Bladder microvascular endothelial cell (primary cell): ENCODE measurements around the gene PHF5A. TPM values are rescaled to one million over a fixed set of nuclear protein-coding genes. Genes with fewer than 3 reads are reported as not detected.

Source experiments
- total RNA-seq: library from RNA; depleted of rRNA; stranded (reverse); fragments of >200 nt; gene quantifications from 2 replicates; pipeline ENCODE4 v1.2.3, GENCODE V29; 2014

The PHF5A gene, protein sequence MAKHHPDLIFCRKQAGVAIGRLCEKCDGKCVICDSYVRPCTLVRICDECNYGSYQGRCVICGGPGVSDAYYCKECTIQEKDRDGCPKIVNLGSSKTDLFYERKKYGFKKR
- total RNA-seq: 62.5 and 68.5 TPM in 2 replicates

DNA sequence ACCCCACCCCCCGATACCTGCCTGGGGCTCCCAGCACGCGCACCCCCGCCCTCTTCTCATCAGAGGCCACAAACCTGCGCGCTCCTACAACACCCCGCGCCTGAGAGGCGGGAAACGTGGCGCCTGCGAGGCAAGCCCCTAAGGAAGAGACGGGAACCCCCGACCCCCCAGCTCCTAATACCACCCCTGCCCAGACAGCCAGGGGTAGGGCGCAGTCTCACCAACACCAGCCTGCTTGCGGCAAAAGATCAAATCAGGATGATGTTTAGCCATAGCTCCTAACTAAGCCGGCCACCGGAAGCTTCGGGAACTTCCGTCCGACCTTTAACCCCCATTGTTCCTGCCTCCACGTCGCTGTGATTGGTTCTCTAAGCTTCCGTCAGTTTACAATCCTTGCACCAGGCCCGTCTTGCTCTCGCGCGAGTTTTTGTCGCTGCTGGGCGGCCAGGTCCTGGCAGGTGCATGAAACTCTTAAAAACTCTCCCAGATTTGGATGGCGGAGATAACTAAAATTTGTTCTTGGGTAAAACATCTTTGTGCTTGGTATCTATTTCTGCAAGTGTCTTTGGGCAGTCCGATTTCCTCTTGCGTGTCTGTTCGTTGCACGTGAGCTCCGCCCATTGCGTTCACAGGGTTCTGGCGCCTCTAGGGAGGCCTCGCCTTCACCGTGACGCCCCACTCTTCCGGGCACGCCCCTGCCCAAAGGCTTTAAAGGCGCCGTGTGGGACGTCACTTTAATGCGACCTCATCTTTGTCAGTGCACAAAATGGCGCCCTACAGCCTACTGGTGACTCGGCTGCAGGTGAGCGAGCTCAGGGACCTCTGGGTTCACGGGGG is at the start of gene PHF5A, which contains the start of gene ACO2:
TSS of gene PHF5A (minus strand) at position 312 of the 837 bp plus-strand sequence. CDS start at position 273, 39 bp downstream.
TSS of gene ACO2 (plus strand) at position 737 of the 837 bp plus-strand sequence. CDS start at position 767, 30 bp downstream.

DNA sequence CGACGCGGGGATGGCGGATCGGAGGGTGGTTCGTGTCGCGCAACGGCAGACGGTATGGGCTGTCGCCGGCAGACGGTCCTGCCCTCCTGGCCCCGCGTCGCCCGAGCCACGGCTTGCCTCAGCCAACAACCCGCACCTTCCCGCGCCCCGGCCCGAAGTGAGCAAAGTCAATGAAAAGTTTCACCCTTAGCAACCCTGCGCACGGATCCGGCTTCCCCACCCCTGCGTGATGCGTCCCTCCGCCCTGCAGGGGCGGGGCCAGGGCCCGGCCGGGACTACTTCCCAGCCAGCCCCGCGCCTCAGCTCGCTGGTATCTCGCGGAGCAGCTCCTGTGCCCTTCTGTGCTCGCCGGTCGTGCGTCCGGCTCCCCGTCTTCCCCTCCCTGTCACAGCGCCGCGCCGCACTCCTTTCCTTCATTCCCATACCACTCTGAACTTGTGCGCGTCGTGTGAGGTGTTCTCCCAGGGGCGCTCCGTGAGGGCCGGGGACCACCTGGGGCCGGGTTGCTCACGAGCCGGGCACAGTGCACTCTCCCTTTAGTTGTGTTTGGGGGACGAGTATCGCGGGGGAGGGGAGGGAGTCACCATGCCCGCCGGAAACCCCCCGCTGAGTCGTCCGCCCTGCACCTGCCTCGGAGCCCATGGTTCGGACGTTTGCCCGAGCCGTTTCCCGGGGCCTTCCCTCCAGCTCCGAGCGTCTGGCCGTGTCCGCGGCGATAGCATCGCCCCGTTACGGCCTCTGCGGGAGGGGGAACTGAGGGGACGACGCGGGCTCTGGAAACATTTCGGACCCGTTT is 21.7 kb downstream of the PHF5A start, which contains the start of gene TOB2:
TSS of gene TOB2 (minus strand) at position 163 of the 796 bp plus-strand sequence. CDS start 9,456 bp downstream, outside the sequence.

Other genes starting within 250 kb of the PHF5A start
- 0.32 and 1.0 TPM in 2 replicates for gene CHADL, start 227.8 kb downstream of the PHF5A start, total RNA-seq
- 77.2 and 181 TPM in 2 replicates for gene RANGAP1, start 182.5 kb downstream of the PHF5A start, total RNA-seq
- gene ZC3H7B, start 167.2 kb downstream of the PHF5A start, total RNA-seq: 50.2 and 221 TPM in 2 replicates
- 2.6 and 4.5 TPM in 2 replicates for gene TEF, start 86.8 kb downstream of the PHF5A start, total RNA-seq
- gene TOB2, start 21.9 kb downstream of the PHF5A start, total RNA-seq: 11.3 and 20.6 TPM in 2 replicates
- 57.8 and 111 TPM in 2 replicates for gene ACO2, start 425 bp upstream of the PHF5A start, total RNA-seq
- 11.5 and 23.7 TPM in 2 replicates for gene POLR3H, start 75.8 kb upstream of the PHF5A start, total RNA-seq
- gene CSDC2, start 92.3 kb upstream of the PHF5A start, total RNA-seq: not detected in 2 replicates
- 3.6 and 5.2 TPM in 2 replicates for gene PMM1, start 121.1 kb upstream of the PHF5A start, total RNA-seq
- gene DESI1, start 152.4 kb upstream of the PHF5A start, total RNA-seq: 10.8 and 18.9 TPM in 2 replicates
- 304 and 336 TPM in 2 replicates for gene XRCC6, start 152.6 kb upstream of the PHF5A start, total RNA-seq
- gene SNU13, start 220.2 kb upstream of the PHF5A start, total RNA-seq: 69.9 and 80.4 TPM in 2 replicates
- 0.31 TPM in 1 of 2 replicates, not detected in the other for gene MEI1, start 230.8 kb upstream of the PHF5A start, total RNA-seq